GM12878 (cell line): ENCODE measurements around the gene HIVEP2. TPM values are rescaled to one million over a fixed set of nuclear protein-coding genes. Genes with fewer than 3 reads are reported as not detected.
A peak's percentile ranks its signal among the peaks of the same experiment; 100 is the strongest.

ENCODE experiments used
- BHLHE40 ChIP-seq, 2 experiments: fragments of 450-650 bp in 1 of 2; IDR thresholded peaks; 2 replicates each; pipeline ENCODE4 v1.6.1; 2011 to 2017; ENCODE audit warnings: low read depth in 2 of 2, borderline replicate concordance in 1 of 2, improper control_type of control experiment in 1 of 2, low read length in 1 of 2, mild to moderate bottlenecking in 1 of 2
- EGR1 ChIP-seq, 2 experiments: IDR thresholded peaks; 1 replicate in 1 of 2; 2 replicates in 1 of 2; pipeline ENCODE4 v1.6.1; 2011 to 2012; ENCODE audit warnings: low read depth in 2 of 2, low read length in 2 of 2, borderline replicate concordance in 1 of 2, mild to moderate bottlenecking in 1 of 2, moderate library complexity in 1 of 2
- EP300 ChIP-seq, 2 experiments: fragments of 150-350 bp in 1 of 2; IDR thresholded peaks; 2 replicates each; pipeline ENCODE4 v1.6.1; 2011 to 2012; ENCODE audit warnings: low read depth in 2 of 2, low read length in 2 of 2, borderline replicate concordance in 1 of 2, improper control_type of control experiment in 1 of 2, inconsistent platforms in 1 of 2; ENCODE audit not compliant: control insufficient read depth in 1 of 2
- IKZF2 ChIP-seq, 2 experiments: fragments of 450-650 bp; IDR thresholded peaks; 2 replicates each; pipeline ENCODE4 v1.6.1; 2017; ENCODE audit warnings: mild to moderate bottlenecking in 2 of 2, moderate library complexity in 2 of 2
- KDM1A ChIP-seq: fragments of 200-600 bp; sonication (generic); IDR thresholded peaks from 2 replicates; pipeline ENCODE4 v1.6.1; 2016; ENCODE audit warnings: borderline replicate concordance
- KLF5 ChIP-seq: fragments of 450-650 bp; IDR thresholded peaks from 2 replicates; pipeline ENCODE4 v1.6.1; 2014; ENCODE audit warnings: mild to moderate bottlenecking; ENCODE audit not compliant: partially characterized antibody
- MAX ChIP-seq: IDR thresholded peaks from 2 replicates; pipeline ENCODE4 v1.6.1; 2012; ENCODE audit warnings: low read depth, low read length, improper control_type of control experiment
- MEF2B ChIP-seq: fragments of 450-650 bp; IDR thresholded peaks from 2 replicates; pipeline ENCODE4 v1.6.1; 2018; ENCODE audit warnings: mild to moderate bottlenecking, moderate library complexity; ENCODE audit not compliant: partially characterized antibody, poor library complexity, severe bottlenecking
- MXI1 ChIP-seq: fragments of 150-350 bp; IDR thresholded peaks from 2 replicates; pipeline ENCODE4 v1.6.1; 2011; ENCODE audit warnings: low read depth, mild to moderate bottlenecking, inconsistent platforms, low read length, improper control_type of control experiment
- NBN ChIP-seq: fragments of 450-650 bp; IDR thresholded peaks from 2 replicates; pipeline ENCODE4 v1.6.1; 2016
- NKRF ChIP-seq: fragments of 450-650 bp; conservative IDR thresholded peaks from 2 replicates; pipeline ENCODE4 v1.6.1; 2017; ENCODE audit warnings: mild to moderate bottlenecking, moderate library complexity
- NR2C1 ChIP-seq: fragments of 450-650 bp; IDR thresholded peaks from 2 replicates; pipeline ENCODE4 v1.6.1; 2017; ENCODE audit warnings: antibody characterized with exemption, mild to moderate bottlenecking, moderate library complexity
- PAX8 ChIP-seq: fragments of 450-650 bp; IDR thresholded peaks from 2 replicates; pipeline ENCODE4 v1.6.1; 2017; ENCODE audit warnings: mild to moderate bottlenecking, moderate library complexity
- POLR2A ChIP-seq: IDR thresholded peaks from 2 replicates; pipeline ENCODE4 v1.6.1; 2011; ENCODE audit warnings: low read depth, mild to moderate bottlenecking, low read length
- POU2F2 ChIP-seq: IDR thresholded peaks from 3 replicates; pipeline ENCODE4 v1.6.1; 2011; ENCODE audit warnings: low read depth, mild to moderate bottlenecking, low read length, borderline replicate concordance
- RELA ChIP-seq: fragments of 450-650 bp; IDR thresholded peaks from 2 replicates; pipeline ENCODE4 v1.8.0; 2014; ENCODE audit warnings: borderline replicate concordance; ENCODE audit not compliant: partially characterized antibody
- RUNX3 ChIP-seq: IDR thresholded peaks from 2 replicates; pipeline ENCODE4 v1.6.1; 2012; ENCODE audit warnings: low read length, inconsistent platforms
- SKIL ChIP-seq: fragments of 450-650 bp; IDR thresholded peaks from 2 replicates; pipeline ENCODE4 v1.6.1; 2017; ENCODE audit warnings: mild to moderate bottlenecking, low read depth, inconsistent platforms; ENCODE audit not compliant: poor library complexity, severe bottlenecking
- SREBF2 ChIP-seq: IDR thresholded peaks from 2 replicates; pipeline ENCODE4 v1.6.1; 2012; ENCODE audit warnings: mild to moderate bottlenecking, low read length
- TBL1XR1 ChIP-seq: IDR thresholded peaks from 2 replicates; pipeline ENCODE4 v1.6.1; 2012; ENCODE audit warnings: low read depth, low read length, improper control_type of control experiment
- ZNF217 ChIP-seq: fragments of 450-650 bp; IDR thresholded peaks from 2 replicates; pipeline ENCODE4 v1.6.1; 2017; ENCODE audit warnings: antibody characterized with exemption, mild to moderate bottlenecking
- polyA plus RNA-seq, 11 experiments: library from polyadenylated mRNA; depleted of rRNA in 4 of 11; unstranded in 6 of 11; stranded (reverse) in 5 of 11; fragments of >200 nt; fragmentation: Nextera tagmentation in 4 of 11; fragmentation: Illumina TruSeq in 1 of 11; extraction: Ambion mirVana in 4 of 11; extraction: Trizol in 1 of 11; gene quantifications; 1 replicate in 1 of 11; 2 replicates in 10 of 11; pipeline versions ENCODE4 v1.2.1 to v1.2.3, GENCODE V29; 2011 to 2016; ENCODE audit warnings: inconsistent platforms in 2 of 11, missing spikeins in 2 of 11, low read depth in 1 of 11
- total RNA-seq, 4 experiments: library from RNA; depleted of rRNA in 3 of 4; stranded (reverse); fragments of >200 nt in 3 of 4; fragmentation: Illumina TruSeq in 1 of 4; extraction: Trizol in 1 of 4; gene quantifications; 2 replicates each; pipeline versions ENCODE4 v1.2.1 to v1.2.3, GENCODE V29; 2013 to 2021
- TF ChIP-seq, protein P1 (sequence below): fragments of 450-650 bp; IDR thresholded peaks from 2 replicates; pipeline ENCODE4 v1.6.1; 2016; ENCODE audit warnings: mild to moderate bottlenecking
- TF ChIP-seq, protein P2 (sequence below): IDR thresholded peaks from 2 replicates; pipeline ENCODE4 v1.6.1; 2011; ENCODE audit warnings: low read depth, mild to moderate bottlenecking, low read length, moderate library complexity, borderline replicate concordance; ENCODE audit errors: extremely low read depth

Gene HIVEP2
- total and polyA plus RNA-seq, 10 of the 15 experiments (the other 5 are each of a cell fraction or from before 2014, with no cell fraction given) = 1.2 to 15.7 (median 10.2) TPM

DNA sequence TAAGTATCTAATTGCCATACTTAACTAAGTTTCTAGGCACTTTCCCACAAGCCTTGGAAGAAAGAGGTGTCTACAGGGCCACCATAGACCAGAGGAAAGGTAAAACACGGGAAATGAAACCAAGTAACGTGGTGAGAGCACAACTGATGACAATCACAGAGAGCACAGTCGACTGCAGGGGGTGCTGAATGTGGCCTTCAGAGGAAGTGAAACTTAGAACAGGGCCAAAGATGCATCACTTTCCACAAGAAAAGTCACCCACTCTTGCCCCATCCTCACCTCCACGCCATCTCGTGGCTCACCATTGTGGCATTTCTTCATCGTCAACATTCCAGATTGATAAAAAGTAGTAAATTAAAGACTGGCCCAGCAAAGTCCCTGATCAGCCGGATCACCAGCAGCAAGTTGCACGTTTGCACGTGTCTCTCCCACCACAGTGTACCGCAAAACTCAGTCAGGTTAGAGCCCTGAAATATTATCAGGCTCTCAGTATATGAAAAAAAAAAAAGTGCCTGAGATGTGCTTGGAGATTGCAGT is 31.4 kb downstream of the HIVEP2 start (continued):
- TF ChIP-seq EP300 (IDR thresholded peaks at IDR 0.05; ENCODE audit: borderline replicate concordance in 1 of 2, control insufficient read depth in 1 of 2, low read depth in 2 of 2, low read length in 2 of 2) (peak; percentile 72 to 97; a peak in 3 of 4 replicates), PAX8 (no peak), SREBF2 (no peak), KDM1A (no peak), POLR2A (peak; percentile 43; the same call in 1 of the 2 replicates), KLF5 (peak; percentile 78), MEF2B (peak; percentile 80), RUNX3 (peak; percentile 92), MXI1 (peak; percentile 69; the same call in 1 of the 2 replicates), RELA (peak; percentile 14), TBL1XR1 (peak; percentile 90), BHLHE40 (IDR thresholded peaks at IDR 0.05; ENCODE audit: borderline replicate concordance in 1 of 2, low read depth in 2 of 2, low read length in 1 of 2) (peak; percentile 86 to 93), NR2C1 (no peak), MAX (no peak), IKZF2 (IDR thresholded peaks at IDR 0.05) (peak; percentile 98), SKIL (peak; percentile 84), NKRF (peak; percentile 50; the same call in 1 of the 2 replicates), EGR1 (IDR thresholded peaks at IDR 0.05; ENCODE audit: borderline replicate concordance in 1 of 2, low read depth in 2 of 2, low read length in 2 of 2) (peak in 1 of 2 experiments; percentile 82; a peak in 2 of 3 replicates), POU2F2 (peak; percentile 85; the same call in 2 of the 3 replicates), NBN (peak; percentile 96), ZNF217 (peak; percentile 82)
- TF ChIP-seq, protein P1, sequence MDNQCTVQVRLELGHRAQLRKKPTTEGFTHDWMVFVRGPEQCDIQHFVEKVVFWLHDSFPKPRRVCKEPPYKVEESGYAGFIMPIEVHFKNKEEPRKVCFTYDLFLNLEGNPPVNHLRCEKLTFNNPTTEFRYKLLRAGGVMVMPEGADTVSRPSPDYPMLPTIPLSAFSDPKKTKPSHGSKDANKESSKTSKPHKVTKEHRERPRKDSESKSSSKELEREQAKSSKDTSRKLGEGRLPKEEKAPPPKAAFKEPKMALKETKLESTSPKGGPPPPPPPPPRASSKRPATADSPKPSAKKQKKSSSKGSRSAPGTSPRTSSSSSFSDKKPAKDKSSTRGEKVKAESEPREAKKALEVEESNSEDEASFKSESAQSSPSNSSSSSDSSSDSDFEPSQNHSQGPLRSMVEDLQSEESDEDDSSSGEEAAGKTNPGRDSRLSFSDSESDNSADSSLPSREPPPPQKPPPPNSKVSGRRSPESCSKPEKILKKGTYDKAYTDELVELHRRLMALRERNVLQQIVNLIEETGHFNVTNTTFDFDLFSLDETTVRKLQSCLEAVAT = peak; percentile 81
- TF ChIP-seq, protein P2, sequence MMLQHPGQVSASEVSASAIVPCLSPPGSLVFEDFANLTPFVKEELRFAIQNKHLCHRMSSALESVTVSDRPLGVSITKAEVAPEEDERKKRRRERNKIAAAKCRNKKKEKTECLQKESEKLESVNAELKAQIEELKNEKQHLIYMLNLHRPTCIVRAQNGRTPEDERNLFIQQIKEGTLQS = no peak
